HepG2 (cell line): ENCODE data around the gene ZNRF3. TPM values are rescaled to one million over a fixed set of nuclear protein-coding genes. Genes with fewer than 3 reads are reported as not detected.

Experiments
- ARHGAP35 ChIP-seq: sonication (generic); formaldehyde crosslinking; IDR thresholded peaks from 2 replicates; pipeline ENCODE4 v1.9.0; 2022; ENCODE audit warnings: mild to moderate bottlenecking, inconsistent platforms, moderate library complexity, missing genetic modification reagents, borderline replicate concordance
- ATF5 ChIP-seq: sonication (generic); formaldehyde crosslinking; IDR thresholded peaks from 2 replicates; pipeline ENCODE4 v1.4.0; 2020; ENCODE audit warnings: mild to moderate bottlenecking, low read depth, missing genetic modification reagents
- CBFB ChIP-seq: sonication (generic); formaldehyde crosslinking; IDR thresholded peaks from 2 replicates; pipeline ENCODE4 v1.4.0; 2020; ENCODE audit warnings: missing genetic modification reagents
- CCDC6 ChIP-seq: sonication (generic); formaldehyde crosslinking; IDR thresholded peaks from 2 replicates; pipeline ENCODE4 v1.8.1; 2022; ENCODE audit warnings: mild to moderate bottlenecking, missing genetic modification reagents, moderate library complexity
- NFE2 ChIP-seq: sonication (generic); formaldehyde crosslinking; IDR thresholded peaks from 2 replicates; pipeline ENCODE4 v1.4.0; 2020; ENCODE audit warnings: missing genetic modification reagents
- PCBP1 ChIP-seq: fragments of 200-400 bp; formaldehyde crosslinking; IDR thresholded peaks from 2 replicates; pipeline ENCODE4 v1.6.1; 2017; ENCODE audit warnings: mild to moderate bottlenecking, low read depth, low read length, borderline replicate concordance
- POGZ ChIP-seq: sonication (generic); formaldehyde crosslinking; IDR thresholded peaks from 2 replicates; pipeline ENCODE4 v1.4.0; 2020; ENCODE audit warnings: mild to moderate bottlenecking, missing genetic modification reagents
- SNAPC4 ChIP-seq: sonication (generic); formaldehyde crosslinking; IDR thresholded peaks from 2 replicates; pipeline ENCODE4 v1.4.0; 2020; ENCODE audit warnings: mild to moderate bottlenecking, missing genetic modification reagents
- ZEB1 ChIP-seq: IDR thresholded peaks from 2 replicates; pipeline ENCODE4 v1.6.1; 2012; ENCODE audit warnings: mild to moderate bottlenecking, low read depth, inconsistent platforms; ENCODE audit not compliant: insufficient replicate concordance
- ZNF460 ChIP-seq: sonication (generic); formaldehyde crosslinking; IDR thresholded peaks from 2 replicates; pipeline ENCODE4 v1.5.1; 2020; ENCODE audit warnings: missing genetic modification reagents, mild to moderate bottlenecking, borderline replicate concordance
- ZNF484 ChIP-seq: sonication (generic); formaldehyde crosslinking; IDR thresholded peaks from 2 replicates; pipeline ENCODE4 v1.5.1; 2020; ENCODE audit warnings: mild to moderate bottlenecking, low read depth, missing genetic modification reagents, borderline replicate concordance
- ZNF577 ChIP-seq: sonication (generic); formaldehyde crosslinking; IDR thresholded peaks from 2 replicates; pipeline ENCODE4 v1.4.0; 2020; ENCODE audit warnings: mild to moderate bottlenecking, low read depth, missing genetic modification reagents, borderline replicate concordance
- ZNF580 ChIP-seq: IDR thresholded peaks from 2 replicates; pipeline ENCODE4 v1.6.1; 2016; ENCODE audit warnings: low read depth, borderline replicate concordance
- ZNF652 ChIP-seq: IDR thresholded peaks from 2 replicates; pipeline ENCODE4 v1.6.1; 2016; ENCODE audit warnings: low read depth, borderline replicate concordance
- polyA plus RNA-seq, 8 experiments: library from polyadenylated mRNA; depleted of rRNA in 3 of 8; stranded (reverse) in 7 of 8; unstranded in 1 of 8; fragments of >200 nt; fragmentation: Illumina TruSeq in 4 of 8; extraction: Trizol in 4 of 8; gene quantifications; 2 replicates each; pipeline versions ENCODE4 v1.2.1 to v1.2.3, GENCODE V29; 2011 to 2016; ENCODE audit warnings: low read depth in 4 of 8, missing spikeins in 1 of 8, mixed read lengths in 1 of 8; ENCODE audit not compliant: insufficient read depth in 1 of 8
- total RNA-seq, 5 experiments: library from RNA; depleted of rRNA; stranded (reverse); fragments of >200 nt; fragmentation: Illumina TruSeq; extraction: Trizol; gene quantifications; 2 replicates each; pipeline ENCODE4 v1.2.3, GENCODE V29; 2016; ENCODE audit warnings: low read depth in 1 of 5
- TF ChIP-seq, protein P1 (sequence below): fragments of 450-650 bp; IDR thresholded peaks from 2 replicates; pipeline ENCODE4 v1.6.1; 2017; ENCODE audit warnings: mild to moderate bottlenecking
- TF ChIP-seq, protein P2 (sequence below): sonication (generic); formaldehyde crosslinking; IDR thresholded peaks from 2 replicates; pipeline ENCODE4 v1.4.0; 2020; ENCODE audit warnings: missing genetic modification reagents

The ZNRF3 gene
- total and polyA plus RNA-seq, 2 of the 13 experiments (the other 11 are each of a cell fraction or from before 2014, with no cell fraction given), result 20.3 to 36.7 TPM

DNA sequence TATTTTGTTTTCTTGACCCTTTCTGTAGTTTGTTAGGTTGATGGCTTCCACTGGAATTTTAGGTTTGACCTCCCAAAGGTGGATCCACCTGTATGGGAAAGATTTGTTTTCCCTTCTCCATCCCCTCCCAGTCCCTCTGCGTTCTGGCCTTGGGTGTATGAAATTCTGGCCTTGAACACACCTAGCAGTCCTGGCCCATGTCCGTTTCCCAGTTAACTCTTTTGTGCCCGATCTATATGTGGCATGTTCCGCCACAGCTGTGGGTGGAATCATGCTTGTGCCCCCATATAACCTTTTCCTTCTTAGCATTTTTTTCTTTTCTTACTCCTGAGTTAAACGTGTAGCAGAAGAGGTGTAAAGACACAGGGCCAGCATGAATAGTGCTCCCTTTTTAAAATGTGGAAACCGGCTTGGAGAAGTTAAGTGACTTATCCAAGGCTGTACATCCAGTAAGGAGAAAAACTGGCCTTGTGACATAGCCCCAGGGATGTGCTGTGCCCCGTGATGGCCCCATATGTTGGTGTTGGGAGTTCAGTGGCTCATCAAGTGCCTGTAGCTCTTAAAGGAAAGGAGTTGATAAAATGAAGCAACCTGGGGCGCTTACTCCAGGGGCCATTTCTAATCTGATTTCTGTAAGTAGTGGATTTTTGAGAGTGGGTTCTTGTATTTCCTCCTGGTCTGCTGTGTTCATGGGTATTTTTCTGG lies 39.3 kb downstream of the ZNRF3 start (continued):
- TF ChIP-seq ZEB1 (peak; percentile 69), SNAPC4 (no peak), ZNF460 (CRISPR knock-in tag) (no peak), ARHGAP35 (no peak), NFE2 (CRISPR knock-in tag) (no peak), ZNF652 (CRISPR knock-in tag) (peak; percentile 99), POGZ (CRISPR knock-in tag) (peak; percentile 49; the same call in 1 of the 2 replicates), CCDC6 (CRISPR knock-in tag) (0 out of 2 replicates have a peak, but pooled peaks have one; percentile 25), ZNF577 (CRISPR knock-in tag) (no peak), ZNF580 (CRISPR knock-in tag) (peak; percentile 28; the same call in 1 of the 2 replicates), PCBP1 (no peak), ATF5 (CRISPR knock-in tag) (no peak), CBFB (CRISPR knock-in tag) (no peak), ZNF484 (CRISPR knock-in tag) (no peak)
- TF ChIP-seq, protein P1, sequence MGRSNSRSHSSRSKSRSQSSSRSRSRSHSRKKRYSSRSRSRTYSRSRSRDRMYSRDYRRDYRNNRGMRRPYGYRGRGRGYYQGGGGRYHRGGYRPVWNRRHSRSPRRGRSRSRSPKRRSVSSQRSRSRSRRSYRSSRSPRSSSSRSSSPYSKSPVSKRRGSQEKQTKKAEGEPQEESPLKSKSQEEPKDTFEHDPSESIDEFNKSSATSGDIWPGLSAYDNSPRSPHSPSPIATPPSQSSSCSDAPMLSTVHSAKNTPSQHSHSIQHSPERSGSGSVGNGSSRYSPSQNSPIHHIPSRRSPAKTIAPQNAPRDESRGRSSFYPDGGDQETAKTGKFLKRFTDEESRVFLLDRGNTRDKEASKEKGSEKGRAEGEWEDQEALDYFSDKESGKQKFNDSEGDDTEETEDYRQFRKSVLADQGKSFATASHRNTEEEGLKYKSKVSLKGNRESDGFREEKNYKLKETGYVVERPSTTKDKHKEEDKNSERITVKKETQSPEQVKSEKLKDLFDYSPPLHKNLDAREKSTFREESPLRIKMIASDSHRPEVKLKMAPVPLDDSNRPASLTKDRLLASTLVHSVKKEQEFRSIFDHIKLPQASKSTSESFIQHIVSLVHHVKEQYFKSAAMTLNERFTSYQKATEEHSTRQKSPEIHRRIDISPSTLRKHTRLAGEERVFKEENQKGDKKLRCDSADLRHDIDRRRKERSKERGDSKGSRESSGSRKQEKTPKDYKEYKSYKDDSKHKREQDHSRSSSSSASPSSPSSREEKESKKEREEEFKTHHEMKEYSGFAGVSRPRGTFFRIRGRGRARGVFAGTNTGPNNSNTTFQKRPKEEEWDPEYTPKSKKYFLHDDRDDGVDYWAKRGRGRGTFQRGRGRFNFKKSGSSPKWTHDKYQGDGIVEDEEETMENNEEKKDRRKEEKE, result no peak
- TF ChIP-seq, protein P2, sequence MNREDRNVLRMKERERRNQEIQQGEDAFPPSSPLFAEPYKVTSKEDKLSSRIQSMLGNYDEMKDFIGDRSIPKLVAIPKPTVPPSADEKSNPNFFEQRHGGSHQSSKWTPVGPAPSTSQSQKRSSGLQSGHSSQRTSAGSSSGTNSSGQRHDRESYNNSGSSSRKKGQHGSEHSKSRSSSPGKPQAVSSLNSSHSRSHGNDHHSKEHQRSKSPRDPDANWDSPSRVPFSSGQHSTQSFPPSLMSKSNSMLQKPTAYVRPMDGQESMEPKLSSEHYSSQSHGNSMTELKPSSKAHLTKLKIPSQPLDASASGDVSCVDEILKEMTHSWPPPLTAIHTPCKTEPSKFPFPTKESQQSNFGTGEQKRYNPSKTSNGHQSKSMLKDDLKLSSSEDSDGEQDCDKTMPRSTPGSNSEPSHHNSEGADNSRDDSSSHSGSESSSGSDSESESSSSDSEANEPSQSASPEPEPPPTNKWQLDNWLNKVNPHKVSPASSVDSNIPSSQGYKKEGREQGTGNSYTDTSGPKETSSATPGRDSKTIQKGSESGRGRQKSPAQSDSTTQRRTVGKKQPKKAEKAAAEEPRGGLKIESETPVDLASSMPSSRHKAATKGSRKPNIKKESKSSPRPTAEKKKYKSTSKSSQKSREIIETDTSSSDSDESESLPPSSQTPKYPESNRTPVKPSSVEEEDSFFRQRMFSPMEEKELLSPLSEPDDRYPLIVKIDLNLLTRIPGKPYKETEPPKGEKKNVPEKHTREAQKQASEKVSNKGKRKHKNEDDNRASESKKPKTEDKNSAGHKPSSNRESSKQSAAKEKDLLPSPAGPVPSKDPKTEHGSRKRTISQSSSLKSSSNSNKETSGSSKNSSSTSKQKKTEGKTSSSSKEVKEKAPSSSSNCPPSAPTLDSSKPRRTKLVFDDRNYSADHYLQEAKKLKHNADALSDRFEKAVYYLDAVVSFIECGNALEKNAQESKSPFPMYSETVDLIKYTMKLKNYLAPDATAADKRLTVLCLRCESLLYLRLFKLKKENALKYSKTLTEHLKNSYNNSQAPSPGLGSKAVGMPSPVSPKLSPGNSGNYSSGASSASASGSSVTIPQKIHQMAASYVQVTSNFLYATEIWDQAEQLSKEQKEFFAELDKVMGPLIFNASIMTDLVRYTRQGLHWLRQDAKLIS (CRISPR knock-in tag), result no peak
